ENCODE data around the gene LHFPL6.

GRCh38 chr13:39559847-39560246, 43.1 kb downstream of the LHFPL6 start:
- TF ChIP-seq CTCF (IDR thresholded peaks at IDR 0.05) (no peak), POLR2A (IDR thresholded peaks at IDR 0.05) (no peak), POLR2AphosphoS5 (IDR thresholded peaks at IDR 0.05) (no peak)

Measured in upper lobe of left lung (tissue), 4 donors.